NCI-H345 treated with DMSO at 0.1 percent for 48 hours (cell line): ENCODE data around the gene ATP4B.
A peak's percentile ranks its signal among the peaks of the same experiment; 100 is the strongest.

Source experiments
- DNase-seq: peaks from one replicate; lab custom pipeline; 2025; ENCODE audit not compliant: unreplicated experiment; lab: John Stamatoyannopoulos, UW

The ATP4B gene

DNA sequence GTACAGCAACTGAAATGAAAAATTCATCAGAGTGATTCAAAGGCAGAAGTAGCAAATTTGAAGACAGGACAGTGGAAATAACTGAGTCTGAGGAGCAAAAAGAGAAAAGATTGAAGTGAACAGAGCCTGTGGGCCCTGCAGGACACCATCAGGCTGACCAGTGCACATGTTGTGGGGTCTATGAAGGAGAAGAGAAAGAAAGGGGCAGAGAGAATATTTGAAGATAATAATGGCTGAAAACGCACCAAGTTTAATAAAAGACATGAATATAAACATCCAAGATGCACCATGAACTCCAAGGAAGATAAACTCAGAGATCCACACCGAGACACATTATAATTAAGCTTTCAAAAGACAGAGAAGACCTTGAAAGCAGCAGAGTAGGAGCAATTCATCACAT, 15.4 kb downstream of the ATP4B start:
- DNase-seq, result no peak

DNA sequence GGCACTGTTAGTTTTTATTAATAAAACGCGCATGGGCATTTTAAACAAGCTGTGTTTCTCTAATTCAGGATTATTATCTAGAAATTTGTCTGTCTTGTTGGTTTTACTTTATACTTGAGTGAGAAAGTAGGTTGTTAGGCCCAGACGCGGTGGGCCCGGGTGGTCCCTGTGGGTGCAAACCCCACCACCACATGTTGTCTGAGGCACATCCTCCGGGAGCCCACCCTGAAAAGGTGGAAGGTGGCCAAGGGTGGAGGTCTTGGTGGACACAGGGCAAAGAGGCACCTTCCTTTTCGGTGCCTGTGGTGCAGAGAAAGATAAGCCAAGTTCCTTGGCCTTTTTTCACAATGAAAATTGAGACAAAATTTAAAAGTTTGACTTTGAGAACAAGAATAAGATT, 16.6 kb downstream of the ATP4B start:
- no peak for DNase-seq

DNA sequence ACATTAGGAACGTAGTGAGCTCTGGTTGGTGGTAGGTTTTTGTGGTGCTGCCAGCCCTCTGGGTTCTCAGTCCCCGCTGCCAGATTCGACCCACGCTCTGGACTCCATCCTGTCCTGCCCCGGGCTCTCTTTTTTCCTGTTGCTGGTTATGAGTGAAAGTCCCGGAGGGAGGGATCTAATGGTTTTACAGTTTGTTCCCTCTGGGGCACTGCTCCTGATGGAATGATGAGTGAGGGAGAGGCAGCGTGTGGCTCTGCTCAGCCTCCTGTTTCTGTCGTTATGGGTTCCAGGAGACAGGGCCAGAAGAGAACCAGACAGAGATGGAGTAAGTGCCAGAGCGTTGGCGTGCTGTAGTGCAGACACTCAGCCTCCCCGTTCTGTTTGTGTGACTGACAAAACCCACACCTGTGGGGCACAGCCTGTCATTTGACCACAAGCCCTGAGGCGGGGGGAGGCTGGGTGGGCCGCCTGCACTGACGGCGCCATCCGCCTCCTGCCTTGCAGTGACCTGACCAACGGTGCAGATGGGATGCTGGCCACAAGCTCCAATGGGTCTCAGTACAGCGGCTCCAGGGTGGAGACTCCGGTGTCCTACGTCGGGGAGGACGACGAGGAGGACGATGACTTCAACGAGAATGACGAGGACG, 18.3 kb downstream of the ATP4B start:
- DNase-seq, result no peak

DNA sequence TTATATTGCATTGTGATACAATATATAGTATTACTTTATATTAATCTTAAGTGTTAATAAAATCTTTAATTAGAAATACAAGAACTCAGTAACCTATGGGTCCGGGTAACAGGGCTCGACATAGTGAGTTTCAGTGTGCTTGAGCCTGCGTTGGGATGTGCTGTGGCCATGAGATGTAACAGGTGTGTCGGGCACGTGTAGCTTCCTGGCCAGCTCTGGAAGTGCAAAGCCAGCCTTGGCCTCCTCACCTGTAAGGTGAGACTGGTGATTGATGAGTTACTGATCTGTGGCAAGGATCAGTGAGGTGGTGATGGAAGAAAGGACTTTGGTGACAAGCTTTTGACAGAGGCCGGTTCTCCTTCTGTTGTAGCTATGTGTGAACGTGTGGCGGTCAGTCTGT, 19.2 kb downstream of the ATP4B start:
- DNase-seq, result no peak

DNA sequence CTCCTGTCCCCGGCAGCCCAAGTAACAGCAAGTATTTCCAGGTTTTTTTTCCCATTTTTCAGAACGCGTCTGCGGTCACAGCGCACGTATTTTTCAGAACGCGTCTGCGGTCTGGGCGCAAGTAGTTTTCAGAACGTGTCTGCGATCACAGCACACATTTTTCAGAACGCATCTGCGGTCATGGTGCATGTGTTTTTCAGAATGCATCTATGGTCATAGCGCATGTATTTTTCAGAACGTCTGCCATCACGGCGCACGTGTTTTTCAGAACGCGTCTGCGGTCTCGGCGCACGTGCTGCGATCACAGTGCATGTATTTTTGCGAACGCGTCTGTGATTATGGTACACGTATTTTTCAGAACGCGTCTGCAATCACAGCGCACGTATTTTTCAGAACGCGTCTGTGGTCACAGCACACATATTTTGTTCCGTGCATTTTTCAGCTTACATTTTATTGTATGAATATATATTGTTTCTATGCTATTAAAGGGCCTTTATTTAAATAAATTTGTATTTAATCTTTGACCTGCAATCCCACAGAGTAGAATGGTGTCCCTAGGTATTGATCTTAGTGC, 19.7 kb downstream of the ATP4B start:
- DNase-seq, result no peak

DNA sequence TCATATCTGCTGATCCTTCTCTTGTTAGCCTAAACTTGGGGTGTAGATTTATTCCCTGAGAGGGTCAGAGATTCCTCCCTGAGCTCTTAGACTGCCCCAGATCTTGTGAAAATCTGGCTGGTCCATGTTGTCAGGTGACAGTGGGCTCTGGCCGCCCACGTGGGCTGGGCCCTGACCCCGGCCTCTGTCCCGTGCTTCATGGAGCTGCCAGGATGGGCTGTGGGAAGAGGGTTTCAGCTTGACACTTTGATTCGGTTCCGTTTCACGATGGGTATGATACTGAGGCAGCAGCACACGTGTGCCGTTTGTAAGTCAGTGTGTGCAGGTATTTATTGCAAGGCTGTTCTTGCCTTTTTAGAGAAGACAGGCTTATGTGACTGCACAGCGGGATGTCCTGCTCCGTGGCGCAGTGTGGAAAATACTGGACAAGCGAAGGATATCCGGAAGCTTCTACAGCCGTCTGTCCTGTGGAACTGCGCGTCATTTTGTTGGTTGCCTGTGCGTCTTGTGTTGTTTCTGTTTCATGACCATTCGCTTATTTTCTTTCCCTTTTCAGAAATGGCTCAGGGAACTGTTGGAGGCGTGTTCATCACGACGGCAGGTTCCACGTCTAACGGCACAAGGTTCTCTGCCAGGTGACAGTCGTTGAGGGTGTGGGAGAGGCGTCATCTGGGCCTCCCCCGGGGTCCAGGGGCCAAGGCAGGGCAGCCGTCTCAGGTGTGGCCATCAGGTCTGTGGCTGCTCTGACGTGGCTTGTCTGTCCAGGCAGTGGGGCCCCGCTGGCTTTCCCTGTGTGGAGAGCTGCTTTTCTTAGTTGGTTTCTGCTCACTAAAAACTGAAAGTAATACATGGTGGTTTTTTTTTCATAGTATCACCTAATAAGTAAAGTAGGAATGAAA, 20.5 kb downstream of the ATP4B start:
- DNase-seq, result no peak

DNA sequence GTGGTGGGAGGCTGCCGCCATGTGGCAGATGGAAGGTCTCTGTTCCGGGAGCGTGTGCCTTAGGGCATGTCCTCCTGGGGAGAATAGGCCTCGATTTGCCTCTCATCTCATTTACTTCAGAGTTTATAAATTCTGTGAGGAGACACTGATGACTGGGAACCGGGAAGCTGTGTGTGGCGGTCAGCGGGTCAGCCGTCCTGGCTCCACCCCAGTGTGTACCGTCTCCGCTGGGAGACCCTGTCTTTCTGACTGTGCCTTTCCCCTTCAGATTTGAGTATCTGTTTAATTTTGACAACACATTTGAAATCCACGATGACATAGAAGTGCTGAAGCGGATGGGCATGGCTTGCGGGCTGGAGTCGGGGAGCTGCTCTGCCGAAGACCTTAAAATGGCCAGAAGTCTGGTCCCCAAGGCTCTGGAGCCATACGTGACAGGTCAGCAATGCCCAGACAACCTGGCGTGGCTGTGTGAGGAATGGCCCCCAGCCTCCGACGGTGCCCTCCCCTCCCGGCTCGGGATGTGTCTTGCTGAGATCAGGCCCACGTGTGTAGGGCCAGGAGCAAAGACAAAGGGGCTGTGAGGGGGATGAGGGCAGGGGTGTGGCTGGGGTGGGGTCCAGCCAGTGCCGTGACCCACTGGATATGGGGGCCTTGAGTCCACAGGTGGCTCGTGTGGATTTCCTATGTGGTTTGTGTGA, 21.6 kb downstream of the ATP4B start:
- DNase-seq, result no peak

DNA sequence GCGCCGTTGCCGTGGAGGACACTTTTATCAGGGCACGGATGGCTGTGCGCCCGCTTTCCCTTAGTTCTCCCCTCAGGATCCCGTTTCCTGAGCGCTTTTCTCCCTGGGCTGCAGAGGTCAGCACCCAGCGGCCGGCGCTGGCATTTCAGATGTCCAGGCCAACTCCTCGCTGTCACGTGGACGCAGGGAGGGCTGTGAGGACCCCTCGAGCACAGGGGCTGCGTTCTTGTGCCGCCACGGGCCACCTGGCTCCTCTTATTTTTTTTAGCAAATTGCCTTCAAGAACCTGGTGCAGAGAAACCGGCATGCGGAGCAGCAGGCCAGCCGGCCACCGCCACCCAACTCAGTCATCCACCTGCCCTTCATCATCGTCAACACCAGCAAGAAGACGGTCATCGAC, 22.3 kb downstream of the ATP4B start:
- no peak for DNase-seq

DNA sequence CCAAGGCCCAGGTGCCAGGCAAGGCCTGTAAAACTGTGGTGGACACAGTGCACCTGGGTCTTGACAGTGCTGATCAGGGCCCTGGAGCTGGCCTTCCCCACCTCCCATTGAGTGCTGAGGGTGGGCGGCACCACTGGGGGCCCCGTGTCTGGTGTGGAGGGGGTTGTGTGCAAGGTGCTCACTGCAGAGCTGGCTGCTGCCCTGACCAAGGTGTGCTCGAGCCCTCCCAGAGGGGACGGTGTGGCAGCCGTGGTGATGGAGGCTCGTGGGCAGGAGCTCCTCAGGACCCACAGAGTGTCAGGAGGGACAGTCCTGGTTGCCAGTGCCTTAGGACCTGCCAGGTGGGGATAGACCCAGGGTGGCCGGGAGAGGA, 23.0 kb downstream of the ATP4B start:
- DNase-seq, result no peak

DNA sequence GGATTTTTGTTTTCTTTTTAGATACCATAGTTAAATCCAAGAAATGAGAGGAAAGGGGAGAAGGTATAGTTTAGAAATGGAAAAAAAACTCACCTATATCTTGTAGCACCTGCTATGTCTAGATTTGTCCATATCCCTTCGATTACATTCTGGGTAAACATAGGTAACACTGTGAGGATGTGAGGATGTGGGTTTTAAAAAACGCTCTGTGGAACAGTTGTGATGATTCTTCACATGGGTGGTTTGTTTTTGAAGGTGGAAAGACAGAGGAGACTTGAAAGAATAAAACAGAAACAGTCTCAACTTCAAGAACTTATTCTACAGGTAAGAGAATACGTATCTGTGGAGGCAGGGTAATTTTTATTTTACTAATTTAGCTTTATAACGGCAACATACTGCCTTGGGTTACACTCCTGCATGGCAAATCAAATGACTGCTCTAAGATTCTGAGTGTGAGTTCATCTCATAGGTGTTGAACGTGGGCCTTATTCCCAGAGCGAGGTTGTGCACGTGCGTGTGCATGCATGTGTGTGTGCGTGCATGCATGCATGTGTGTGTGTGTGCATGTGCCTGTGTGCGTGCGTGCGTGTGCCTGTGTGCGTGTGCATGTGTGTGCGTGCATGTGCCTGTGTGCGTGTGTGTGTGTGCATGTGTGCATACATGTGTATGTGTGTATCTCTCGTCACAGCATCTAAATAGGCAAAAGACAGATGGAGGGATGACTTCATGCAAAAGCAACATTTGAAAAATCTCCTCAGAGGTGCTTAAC, 23.5 kb downstream of the ATP4B start:
- DNase-seq, result no peak

DNA sequence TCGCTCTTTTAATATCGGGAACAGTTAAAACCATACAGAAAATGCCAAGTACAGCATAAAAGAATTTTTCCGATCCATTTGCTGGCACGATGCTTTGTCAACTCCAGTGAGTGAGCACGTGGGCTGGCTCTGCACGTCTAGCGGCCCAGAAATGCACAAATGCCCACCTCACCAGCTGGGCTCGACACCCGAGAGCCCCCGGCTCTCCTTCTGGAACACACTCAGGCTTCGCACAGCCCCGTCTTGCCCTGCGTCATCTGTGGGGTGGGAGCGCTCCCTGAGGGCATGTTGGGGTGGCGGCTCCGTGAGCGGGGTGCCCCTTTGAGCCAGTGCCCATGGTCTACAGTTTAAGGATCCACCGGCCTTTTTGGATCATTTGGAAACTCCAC, 24.5 kb downstream of the ATP4B start:
- no peak for DNase-seq

DNA sequence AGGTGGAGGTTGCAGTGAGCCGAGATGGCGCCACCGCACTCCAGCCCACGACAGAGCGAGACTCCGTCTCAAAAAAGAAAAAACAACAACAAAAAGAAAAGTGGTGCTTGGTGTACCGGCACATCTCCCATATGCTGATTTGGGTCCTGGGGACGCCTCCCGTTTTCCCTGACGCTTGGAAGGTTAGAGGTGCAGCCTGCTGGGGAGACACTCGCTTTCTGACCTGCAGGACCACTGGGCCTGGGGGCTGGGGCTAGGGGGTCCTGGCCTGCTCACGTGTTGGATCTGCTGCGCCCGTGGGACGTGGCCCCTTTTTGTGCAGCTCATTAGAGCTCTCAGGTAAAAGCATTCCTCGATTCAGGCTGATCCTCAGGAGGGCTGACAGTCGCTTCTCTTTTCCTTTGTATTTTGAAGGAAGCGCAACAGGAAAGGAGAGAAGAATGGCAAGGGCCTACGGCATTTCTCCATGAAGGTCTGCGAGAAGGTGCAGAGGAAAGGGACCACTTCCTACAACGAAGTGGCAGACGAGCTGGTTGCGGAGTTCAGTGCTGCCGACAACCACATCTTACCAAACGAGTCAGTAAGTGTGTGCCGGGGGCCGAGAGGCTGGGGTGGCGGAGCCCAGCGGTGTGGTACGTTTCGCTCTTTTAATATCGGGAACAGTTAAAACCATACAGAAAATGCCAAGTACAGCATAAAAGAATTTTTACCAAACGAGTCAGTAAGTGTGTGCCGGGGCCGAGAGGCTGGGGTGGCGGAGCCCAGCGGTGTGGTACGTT, 25.1 kb downstream of the ATP4B start:
- DNase-seq, result no peak

DNA sequence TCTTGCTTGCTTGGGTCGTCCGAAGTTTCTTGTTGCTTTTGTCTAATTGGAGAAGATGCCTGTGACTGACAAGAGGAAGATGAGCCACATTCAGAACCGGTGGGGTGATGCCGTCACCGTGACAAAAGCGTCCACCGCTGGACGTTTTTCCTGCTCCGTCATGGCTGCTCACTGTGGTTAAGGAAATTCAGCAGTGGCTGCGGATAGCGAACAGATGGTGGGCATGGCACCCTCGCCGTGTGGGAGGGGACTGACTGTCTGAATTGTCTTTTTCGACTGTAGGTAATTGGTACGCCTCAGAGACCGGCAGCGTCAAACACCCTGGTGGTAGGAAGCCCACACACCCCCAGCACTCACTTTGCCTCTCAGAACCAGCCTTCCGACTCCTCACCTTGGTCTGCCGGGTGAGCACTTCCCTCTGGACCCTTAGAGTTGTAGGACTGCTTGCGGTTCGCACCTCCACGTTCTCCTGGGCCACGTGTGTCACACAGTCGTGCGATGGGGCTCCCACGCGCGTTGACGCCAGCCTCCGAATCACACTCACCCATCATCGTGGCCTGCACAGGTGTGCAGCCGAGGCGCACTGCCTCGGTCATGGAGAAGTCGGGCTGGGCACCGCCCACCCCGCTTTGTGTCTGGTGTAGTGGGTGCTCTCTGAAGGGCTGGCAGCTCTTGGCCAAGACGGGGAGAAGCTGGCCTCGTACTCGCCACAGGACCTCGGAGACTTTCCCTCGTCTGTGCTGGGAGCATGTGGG, 26.5 kb downstream of the ATP4B start:
- peak; percentile 80 for DNase-seq

DNA sequence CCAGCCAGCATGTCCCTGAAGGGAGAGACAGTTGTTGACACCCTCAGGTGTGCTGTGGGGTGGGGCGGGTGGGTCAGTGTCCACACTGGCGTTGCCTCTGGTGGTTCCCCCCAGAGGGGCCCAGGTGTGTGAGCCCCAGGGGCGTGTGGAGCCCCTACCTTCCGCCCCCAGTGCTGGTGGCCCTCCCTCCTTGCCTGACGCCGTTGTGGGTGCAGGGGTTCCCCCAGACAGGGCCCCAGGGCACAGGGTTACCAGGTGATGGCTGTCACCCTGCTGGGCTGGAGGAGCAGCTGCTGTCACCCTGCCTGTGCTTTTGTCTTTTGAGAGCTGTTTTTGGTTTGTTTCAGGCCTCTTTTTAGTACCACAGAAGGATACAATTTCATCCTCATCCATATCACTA, 27.2 kb downstream of the ATP4B start:
- DNase-seq, result peak; percentile 80

DNA sequence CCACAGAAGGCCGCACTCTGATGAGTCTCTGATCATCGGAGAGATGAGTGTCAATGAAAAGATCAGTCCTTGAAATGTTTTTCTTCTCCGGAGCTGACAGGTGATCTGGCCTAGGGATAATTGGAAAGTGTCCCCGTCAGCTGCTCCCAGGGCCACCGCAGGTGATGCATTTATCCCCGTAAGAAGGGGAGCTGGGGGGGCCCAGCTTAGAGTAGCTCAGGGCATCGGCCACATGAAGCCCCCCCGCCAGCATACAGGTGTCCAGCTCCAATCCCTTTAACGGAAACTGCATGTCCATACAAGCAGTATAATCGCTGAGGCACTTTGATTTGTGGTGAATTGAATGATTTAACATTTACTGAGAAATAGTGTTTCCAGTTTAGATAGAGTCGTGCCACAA, 27.7 kb downstream of the ATP4B start:
- DNase-seq, result peak; percentile 84

DNA sequence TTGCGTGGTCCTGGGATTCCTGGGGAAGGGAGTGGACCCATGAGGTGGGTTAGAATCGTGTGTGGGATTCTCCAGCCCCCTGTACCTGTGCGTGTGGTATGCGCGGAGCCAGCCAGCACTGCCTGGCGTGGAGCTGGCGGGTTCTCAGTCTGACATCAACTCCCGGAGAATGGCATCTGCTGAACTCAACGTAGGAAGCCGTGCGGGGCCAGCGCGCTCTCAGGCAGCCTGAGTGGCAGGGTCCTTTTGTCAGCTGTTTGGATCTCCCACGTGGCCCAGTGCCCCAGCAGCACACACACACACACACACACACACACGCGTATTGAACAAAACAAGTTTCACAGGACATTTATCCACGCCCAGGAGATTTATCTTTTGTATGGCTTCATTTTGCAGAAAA, 28.1 kb downstream of the ATP4B start:
- peak; percentile 84 for DNase-seq

DNA sequence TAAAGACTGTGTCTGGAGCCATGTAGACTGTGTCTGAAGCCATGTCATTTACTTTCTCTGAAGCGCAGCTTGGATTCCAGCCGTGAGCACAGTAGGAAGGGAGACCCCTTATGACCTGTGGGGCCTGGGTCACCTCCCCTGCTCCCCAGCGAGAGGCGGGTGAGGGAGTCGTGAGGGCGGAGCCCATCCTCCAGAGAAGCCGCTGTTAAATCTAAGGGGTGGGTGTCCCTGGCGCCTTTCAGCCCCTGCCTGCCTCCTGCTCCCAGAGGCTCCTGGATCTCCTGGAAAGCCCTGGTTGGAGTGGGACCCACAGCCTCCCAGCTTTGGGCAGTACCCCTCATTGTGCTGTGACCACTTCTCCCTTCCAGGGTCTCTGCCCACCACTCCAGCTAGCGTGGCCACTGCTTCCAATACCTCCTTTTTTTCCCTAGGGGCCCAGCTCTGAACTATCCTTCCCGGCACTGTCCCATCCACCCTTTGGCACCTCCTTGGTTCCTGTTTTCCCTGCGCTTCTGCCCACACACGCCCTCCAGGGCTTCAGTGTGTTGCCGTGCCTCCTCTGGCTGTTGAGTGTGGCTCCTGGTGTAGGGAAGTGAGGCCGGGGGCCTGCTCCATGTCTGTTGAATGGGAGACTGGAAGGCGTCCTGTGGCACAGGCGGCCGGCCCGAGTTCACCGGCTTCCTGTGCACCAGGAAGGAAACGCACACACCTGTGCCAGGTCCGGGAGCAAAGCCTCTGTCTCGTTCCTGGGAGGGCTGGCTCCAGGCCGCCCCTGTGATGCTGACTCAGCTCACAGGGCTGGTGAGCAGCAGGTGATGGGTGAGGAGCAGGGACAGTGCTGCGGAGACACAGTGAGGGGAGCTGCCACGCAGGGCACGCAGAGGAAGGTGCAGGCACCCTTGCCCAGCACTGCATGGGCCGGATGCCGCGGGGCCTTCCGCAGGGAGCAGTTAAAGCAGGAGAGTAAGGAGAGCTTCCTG, 29.4 kb downstream of the ATP4B start:
- DNase-seq, result no peak

DNA sequence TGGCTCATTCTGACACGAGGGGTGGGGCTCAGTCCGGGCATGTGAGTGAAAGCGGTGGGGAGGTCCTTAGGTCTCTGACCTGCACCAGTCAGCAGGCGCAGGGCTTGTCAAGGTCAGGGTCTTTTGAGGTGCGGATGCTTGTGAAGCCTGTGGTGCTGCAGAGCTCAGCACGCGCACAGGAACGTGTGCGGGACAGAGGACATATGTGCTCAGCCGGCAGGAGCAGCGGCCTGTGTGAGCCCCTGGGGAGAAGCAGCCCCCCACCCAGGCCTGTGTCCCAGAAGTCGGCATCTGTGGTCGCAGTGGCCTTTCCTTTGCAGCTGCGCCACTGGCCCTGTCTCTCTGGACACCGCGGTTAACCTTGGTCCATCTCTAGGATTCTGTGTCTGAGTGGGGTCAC, 30.9 kb downstream of the ATP4B start:
- DNase-seq, result no peak
